B cell (primary cell): Measurements from ENCODE around the gene CCR5AS.

Experiments
- ATAC-seq: fragments of 200-7000 bp; cut with Tn5 transposase; one replicate; pipeline ENCODE4 v1.10.0; 2021; ENCODE audit warnings: low read depth, mild to moderate bottlenecking, moderate number of reproducible peaks, moderate library complexity
- CTCF ChIA-PET: fragments of 350-600 bp; sonication (Branson Sonifier 250); formaldehyde crosslinking; loops from one replicate; lab custom pipeline; 2021; ENCODE audit warnings: antibody characterized with exemption, inconsistent platforms; lab: Charles Lee
- POLR2A ChIA-PET: fragments of 350-600 bp; sonication (Branson Sonifier 250); formaldehyde crosslinking; loops from one replicate; lab custom pipeline; 2021; ENCODE audit warnings: antibody characterized with exemption; lab: Charles Lee
- DNase-seq: peaks from one replicate; pipeline ENCODE4 v3.0.0; 2013
- H2AFZ ChIP-seq: 2 replicates; pipeline ENCODE4 v1.6.1; 2012; ENCODE audit warnings: mild to moderate bottlenecking, low read depth, low read length; ENCODE audit not compliant: insufficient read depth, poor library complexity, severe bottlenecking
- H3K27ac ChIP-seq, 2 donors: 1 replicate in 1 of 2; 2 replicates in 1 of 2; pipeline ENCODE4 v1.5.1; 2012 to 2013; ENCODE audit warnings: low read length in 2 of 2, mild to moderate bottlenecking in 2 of 2, moderate library complexity in 1 of 2
- H3K27me3 ChIP-seq, 4 experiments: fragments of 200-600 bp in 1 of 4; sonication (generic) in 1 of 4; replicated peaks in 1 of 4; 1 replicate in 2 of 4; 2 replicates in 2 of 4; pipeline versions ENCODE4 v1.6.1 to v1.7.0; 2013 to 2016; ENCODE audit warnings: low read length in 3 of 4, mild to moderate bottlenecking in 2 of 4, mixed read lengths in 1 of 4, moderate library complexity in 1 of 4; ENCODE audit not compliant: insufficient read depth in 4 of 4, control insufficient read depth in 3 of 4; ENCODE audit errors: control extremely low read depth in 1 of 4
- H3K36me3 ChIP-seq, 2 experiments: replicated peaks in 1 of 2; 1 replicate in 1 of 2; 2 replicates in 1 of 2; pipeline versions ENCODE4 v1.6.1 to v1.7.1; 2013; ENCODE audit warnings: low read length in 1 of 2; ENCODE audit not compliant: insufficient read depth in 2 of 2, control insufficient read depth in 1 of 2; ENCODE audit errors: control extremely low read depth in 1 of 2, extremely low read depth in 1 of 2
- H3K4me1 ChIP-seq, 2 donors: fragments of 200-600 bp in 1 of 2; sonication (generic) in 1 of 2; 1 replicate in 1 of 2; 2 replicates in 1 of 2; pipeline versions ENCODE4 v1.5.1 to v1.6.1; 2013 to 2017; ENCODE audit warnings: low read length in 2 of 2; ENCODE audit not compliant: control insufficient read depth in 2 of 2, insufficient read depth in 2 of 2
- H3K4me2 ChIP-seq: replicated peaks from 2 replicates; pipeline ENCODE3; 2012; ENCODE audit warnings: mild to moderate bottlenecking, low read depth, low read length; ENCODE audit not compliant: poor library complexity, severe bottlenecking
- H3K4me3 ChIP-seq, 5 experiments: fragments of 200-600 bp in 1 of 5; sonication (generic) in 1 of 5; 1 replicate in 3 of 5; 2 replicates in 2 of 5; pipeline versions ENCODE4 v1.5.1 to v1.7.0; 2011 to 2016; ENCODE audit warnings: low read length in 4 of 5, mild to moderate bottlenecking in 4 of 5, low read depth in 2 of 5, control low read depth in 1 of 5, moderate library complexity in 1 of 5; ENCODE audit not compliant: insufficient read depth in 1 of 5; ENCODE audit errors: control extremely low read depth in 1 of 5, extremely low read depth in 1 of 5
- H3K79me2 ChIP-seq: fragments of 200-600 bp; sonication (generic); one replicate; pipeline ENCODE4 v1.6.0; 2016; ENCODE audit warnings: low read length; ENCODE audit not compliant: control insufficient read depth, insufficient read depth
- H3K9ac ChIP-seq: fragments of 200-600 bp; sonication (generic); 2 replicates; pipeline ENCODE4 v1.6.1; 2017; ENCODE audit warnings: mild to moderate bottlenecking, low read length, moderate library complexity
- H3K9me3 ChIP-seq, 3 donors: one replicate each; pipeline versions ENCODE4 v1.6.1 to v1.7.1; 2013; ENCODE audit warnings: low read length in 2 of 3; ENCODE audit not compliant: control insufficient read depth in 2 of 3, insufficient read depth in 1 of 3; ENCODE audit errors: control extremely low read depth in 1 of 3
- H4K20me1 ChIP-seq: 2 replicates; pipeline ENCODE4 v1.6.0; 2012; ENCODE audit warnings: mild to moderate bottlenecking, low read length; ENCODE audit not compliant: insufficient read depth, control insufficient read depth, poor library complexity, severe bottlenecking
- H3K27ac Mint-ChIP-seq: one replicate; pipeline ENCODE4 v1.8.0; 2021; ENCODE audit warnings: mixed read lengths
- H3K27me3 Mint-ChIP-seq: one replicate; pipeline ENCODE4 v1.8.0; 2021; ENCODE audit warnings: mixed read lengths
- H3K4me1 Mint-ChIP-seq: one replicate; pipeline ENCODE4 v1.8.0; 2021; ENCODE audit warnings: mixed read lengths
- H3K4me3 Mint-ChIP-seq: one replicate; pipeline ENCODE4 v1.8.0; 2021; ENCODE audit warnings: mixed read lengths
- H3K9me3 Mint-ChIP-seq: one replicate; pipeline ENCODE4 v1.8.0; 2022; ENCODE audit warnings: mixed read lengths; ENCODE audit not compliant: insufficient read depth
- EZH2 ChIP-seq: IDR thresholded peaks from 2 replicates; pipeline ENCODE4 v1.6.1; 2012; ENCODE audit warnings: borderline replicate concordance, low read depth, mild to moderate bottlenecking, moderate library complexity, low read length; ENCODE audit not compliant: insufficient read depth, poor library complexity, severe bottlenecking
- WGBS: methylation state at CpG from one replicate; pipeline ENCODE4 v1.1.5; 2013; ENCODE audit warnings: missing lambda C conversion rate; ENCODE audit not compliant: insufficient coverage; 5-methylcytosine and 5-hydroxymethylcytosine counted together
- intact Hi-C: fragments of 100-400 bp; cut with micrococcal nuclease; formaldehyde crosslinking; loops from one replicate; pipeline ENCODE4 v1.10.0; 2022
- TF ChIP-seq, protein P1 (sequence below): fragments of 200-600 bp; IDR thresholded peaks from one replicate; pipeline ENCODE4 v1.8.0; 2022; ENCODE audit warnings: antibody characterized with exemption, mild to moderate bottlenecking

CCR5AS gene

GRCh38 chr3:46409739-46410489 lies 3.0 kb upstream of the CCR5AS start:
- Mint-ChIP-seq H3K9me3 (no peaks in the 10 kb centered on the region), H3K27me3 (no peaks in the 10 kb centered on the region), H3K4me3 (no peak overlapping the region), H3K27ac (no peak overlapping the region), H3K4me1 (peaks cover 35% of the 10 kb centered on the region)
- ATAC-seq, result no peak
- H3K79me2 ChIP-seq, result no peaks in the 10 kb centered on the region
- 94% methylated on average over 7 of the region's 9 CpGs for WGBS
- no peak overlapping the region for H3K9ac ChIP-seq
- no peak overlapping the region for H3K4me3 ChIP-seq
- TF ChIP-seq EZH2, result no peak
- TF ChIP-seq, protein P1, sequence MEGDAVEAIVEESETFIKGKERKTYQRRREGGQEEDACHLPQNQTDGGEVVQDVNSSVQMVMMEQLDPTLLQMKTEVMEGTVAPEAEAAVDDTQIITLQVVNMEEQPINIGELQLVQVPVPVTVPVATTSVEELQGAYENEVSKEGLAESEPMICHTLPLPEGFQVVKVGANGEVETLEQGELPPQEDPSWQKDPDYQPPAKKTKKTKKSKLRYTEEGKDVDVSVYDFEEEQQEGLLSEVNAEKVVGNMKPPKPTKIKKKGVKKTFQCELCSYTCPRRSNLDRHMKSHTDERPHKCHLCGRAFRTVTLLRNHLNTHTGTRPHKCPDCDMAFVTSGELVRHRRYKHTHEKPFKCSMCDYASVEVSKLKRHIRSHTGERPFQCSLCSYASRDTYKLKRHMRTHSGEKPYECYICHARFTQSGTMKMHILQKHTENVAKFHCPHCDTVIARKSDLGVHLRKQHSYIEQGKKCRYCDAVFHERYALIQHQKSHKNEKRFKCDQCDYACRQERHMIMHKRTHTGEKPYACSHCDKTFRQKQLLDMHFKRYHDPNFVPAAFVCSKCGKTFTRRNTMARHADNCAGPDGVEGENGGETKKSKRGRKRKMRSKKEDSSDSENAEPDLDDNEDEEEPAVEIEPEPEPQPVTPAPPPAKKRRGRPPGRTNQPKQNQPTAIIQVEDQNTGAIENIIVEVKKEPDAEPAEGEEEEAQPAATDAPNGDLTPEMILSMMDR, result no peak
- no peak overlapping the region for H2AFZ ChIP-seq
- CTCF ChIA-PET, result no interaction called here
- DNase-seq, result no peak
- POLR2A ChIA-PET, result no interaction called here
- peaks cover 27 to 30% of the 10 kb centered on the region in 2 donors for H3K4me1 ChIP-seq
- peaks cover 0 to 3% (median 0%) of the 10 kb centered on the region in 4 experiments for H3K27me3 ChIP-seq
- intact Hi-C loops, result no loop called here
- H4K20me1 ChIP-seq, result no peaks in the 10 kb centered on the region
- H3K4me2 ChIP-seq, result no peak overlapping the region
- H3K36me3 ChIP-seq, result no peaks in the 10 kb centered on the region
- H3K27ac ChIP-seq, result no peak overlapping the region
- H3K9me3 ChIP-seq, result peaks cover 0 to 5% (median 0%) of the 10 kb centered on the region in 3 donors

GRCh38 chr3:46408853-46409252 lies 2.0 kb upstream of the CCR5AS start:
- ChIA-PET POLR2A (interaction anchor here (0.6 kb wide), 1 partner anchor 26 kb away, joined by 3 read pairs; no protein-coding TSS in a partner anchor), CTCF (no interaction called here)
- H3K27ac ChIP-seq, result no peak overlapping the region
- DNase-seq (no peak), ATAC-seq (no peak)
- H3K27me3 ChIP-seq, result no peaks in the 10 kb centered on the region
- no peak overlapping the region for H2AFZ ChIP-seq
- H4K20me1 ChIP-seq, result no peaks in the 10 kb centered on the region
- intact Hi-C loops, result no loop called here
- peaks cover 27 to 30% of the 10 kb centered on the region in 2 donors for H3K4me1 ChIP-seq
- WGBS, result 100% methylated on average over 3 of the region's 7 CpGs
- H3K4me2 ChIP-seq, result no peak overlapping the region
- H3K79me2 ChIP-seq, result no peaks in the 10 kb centered on the region
- H3K36me3 ChIP-seq, result no peaks in the 10 kb centered on the region
- no peak overlapping the region for H3K4me3 ChIP-seq
- no peak overlapping the region for H3K4me3 Mint-ChIP-seq
- no peak overlapping the region for H3K9ac ChIP-seq
- no peaks in the 10 kb centered on the region for H3K9me3 Mint-ChIP-seq
- peaks cover 0 to 5% (median 0%) of the 10 kb centered on the region in 3 donors for H3K9me3 ChIP-seq
- H3K27me3 Mint-ChIP-seq, result no peaks in the 10 kb centered on the region
- peaks cover 35% of the 10 kb centered on the region for H3K4me1 Mint-ChIP-seq
- TF ChIP-seq, protein P1, result no peak
- H3K27ac Mint-ChIP-seq, result no peak overlapping the region
